HepG2 (cell line): ENCODE data around the gene ZMYND10. TPM values are rescaled to one million over a fixed set of nuclear protein-coding genes. Genes with fewer than 3 reads are reported as not detected.

ENCODE experiments used
- ATAC-seq: fragments of 200-7000 bp; cut with Tn5 transposase; 3 replicates; pipeline ENCODE4 v1.9.1; 2020; ENCODE audit warnings: mild to moderate bottlenecking, moderate library complexity
- BruUV-seq: library from RNA; stranded (reverse); fragments of 400-500 nt; replicated peaks from 2 replicates; lab custom pipeline; 2021; lab: Mats Ljungman, UMichigan
- CTCF ChIA-PET: fragments of 300-600 bp; formaldehyde crosslinking; extraction: SDS; loops from one replicate; lab custom pipeline; 2021; ENCODE audit warnings: low total read pairs, inconsistent platforms, low intra/inter-chr PET ratio; lab: Yijun Ruan, JAX
- POLR2A ChIA-PET: fragments of 350-600 bp; sonication (Branson Sonifier 250); formaldehyde crosslinking; loops from one replicate; lab custom pipeline; 2020; ENCODE audit warnings: antibody characterized with exemption, inconsistent platforms; lab: Yijun Ruan, JAX
- DNase-seq: peaks from one replicate; pipeline ENCODE4 v3.0.0-alpha.2; 2015; ENCODE audit warnings: low spot score
- FAIRE-seq: peaks from 3 replicates; lab custom pipeline; 2011; peaks lifted over from hg19 to GRCh38; lab: Jason Lieb, UNC
- H2AFZ ChIP-seq: one replicate; pipeline ENCODE4 v1.6.1; 2011; ENCODE audit warnings: low read length, inconsistent platforms
- H3K27ac ChIP-seq: fragments of 300-600 bp; 3 replicates; pipeline ENCODE4 v1.8.0; 2011; ENCODE audit warnings: mixed run types, mild to moderate bottlenecking, mixed read lengths, low read length, inconsistent platforms; ENCODE audit not compliant: insufficient read depth; ENCODE audit errors: extremely low read length
- H3K27me3 ChIP-seq, 2 experiments: fragments of 200-600 bp in 1 of 2; 2 replicates in 1 of 2; 3 replicates in 1 of 2; pipeline versions ENCODE4 v1.6.0 to v1.8.0; 2011; ENCODE audit warnings: low read length in 2 of 2, mild to moderate bottlenecking in 2 of 2, moderate library complexity in 2 of 2, inconsistent platforms in 1 of 2; ENCODE audit not compliant: insufficient read depth in 2 of 2, control insufficient read depth in 1 of 2
- H3K36me3 ChIP-seq, 2 experiments: fragments of 200-600 bp in 1 of 2; replicated peaks in 1 of 2; 2 replicates in 1 of 2; 3 replicates in 1 of 2; pipeline versions ENCODE4 v1.5.1 to v1.8.0; 2011; ENCODE audit warnings: low read length in 2 of 2, inconsistent platforms in 1 of 2; ENCODE audit not compliant: insufficient read depth in 2 of 2, control insufficient read depth in 1 of 2
- H3K4me1 ChIP-seq: 2 replicates; pipeline ENCODE4 v1.5.1; 2012; ENCODE audit warnings: low read length, inconsistent platforms; ENCODE audit not compliant: insufficient read depth
- H3K4me2 ChIP-seq: 2 replicates; pipeline ENCODE4 v1.6.0; 2011; ENCODE audit warnings: low read depth, low read length, inconsistent platforms
- H3K4me3 ChIP-seq, 3 experiments: fragments of 200-600 bp in 1 of 3; sonication (generic), shearing (Covaris generic) in 1 of 3; replicated peaks in 1 of 3; 2 replicates each; pipeline ENCODE4 v1.5.1; 2011 to 2016; ENCODE audit warnings: low read length in 3 of 3, inconsistent platforms in 2 of 3, low read depth in 2 of 3, mild to moderate bottlenecking in 2 of 3, control low read depth in 1 of 3, mixed read lengths in 1 of 3; ENCODE audit not compliant: insufficient read depth in 1 of 3
- H3K79me2 ChIP-seq: one replicate; pipeline ENCODE4 v1.6.1; 2011; ENCODE audit warnings: low read length, inconsistent platforms; ENCODE audit not compliant: insufficient read depth
- H3K9ac ChIP-seq: 2 replicates; pipeline ENCODE4 v1.6.0; 2011; ENCODE audit warnings: mild to moderate bottlenecking, low read depth, low read length, inconsistent platforms; ENCODE audit not compliant: insufficient read depth
- H3K9me3 ChIP-seq: 2 replicates; pipeline ENCODE4 v1.5.1; 2012; ENCODE audit warnings: mild to moderate bottlenecking, low read length
- H4K20me1 ChIP-seq: 2 replicates; pipeline ENCODE4 v1.6.0; 2011; ENCODE audit warnings: inconsistent platforms, mild to moderate bottlenecking, low read length, moderate library complexity; ENCODE audit not compliant: insufficient read depth
- ARID2 ChIP-seq: sonication (generic); formaldehyde crosslinking; IDR thresholded peaks from 2 replicates; pipeline ENCODE4 v1.8.1; 2022; ENCODE audit warnings: mild to moderate bottlenecking, missing genetic modification reagents, borderline replicate concordance
- ARNTL ChIP-seq: sonication (generic); formaldehyde crosslinking; IDR thresholded peaks from 2 replicates; pipeline ENCODE4 v1.4.0; 2020; ENCODE audit warnings: mild to moderate bottlenecking, missing genetic modification reagents
- BRCA1 ChIP-seq: sonication (generic); formaldehyde crosslinking; IDR thresholded peaks from 2 replicates; pipeline ENCODE4 v1.4.0; 2020; ENCODE audit warnings: missing genetic modification reagents
- DNMT1 ChIP-seq: sonication (generic); formaldehyde crosslinking; IDR thresholded peaks from 2 replicates; pipeline ENCODE4 v1.5.1; 2020; ENCODE audit warnings: mild to moderate bottlenecking, missing genetic modification reagents
- FIP1L1 ChIP-seq: fragments of 200-400 bp; formaldehyde crosslinking; IDR thresholded peaks from 2 replicates; pipeline ENCODE4 v1.6.1; 2018; ENCODE audit warnings: low read depth, mild to moderate bottlenecking, low read length, moderate library complexity, borderline replicate concordance; ENCODE audit not compliant: insufficient read depth
- KLF12 ChIP-seq: sonication (generic); formaldehyde crosslinking; IDR thresholded peaks from 2 replicates; pipeline ENCODE4 v1.4.0; 2020; ENCODE audit warnings: missing genetic modification reagents, borderline replicate concordance
- KLF6 ChIP-seq: IDR thresholded peaks from 2 replicates; pipeline ENCODE4 v1.8.0; 2016; ENCODE audit warnings: missing biosample characterization, missing genetic modification reagents
- SALL2 ChIP-seq: sonication (generic); formaldehyde crosslinking; IDR thresholded peaks from 2 replicates; pipeline ENCODE4 v1.8.1; 2023; ENCODE audit warnings: mild to moderate bottlenecking, missing genetic modification reagents, inconsistent platforms
- XRCC5 ChIP-seq: fragments of 200-400 bp; formaldehyde crosslinking; optimal IDR thresholded peaks from 2 replicates; pipeline ENCODE3; 2017; ENCODE audit warnings: mild to moderate bottlenecking, low read length
- YEATS2 ChIP-seq: sonication (generic); formaldehyde crosslinking; IDR thresholded peaks from 2 replicates; pipeline ENCODE4 v1.4.0; 2020; ENCODE audit warnings: missing genetic modification reagents, borderline replicate concordance
- ZFP90 ChIP-seq: sonication (generic); formaldehyde crosslinking; IDR thresholded peaks from 2 replicates; pipeline ENCODE4 v1.8.0; 2022; ENCODE audit warnings: missing genetic modification reagents, mild to moderate bottlenecking, inconsistent platforms, borderline replicate concordance
- ZNF224 ChIP-seq: sonication (generic); formaldehyde crosslinking; IDR thresholded peaks from 2 replicates; pipeline ENCODE4 v1.5.0; 2020; ENCODE audit warnings: mild to moderate bottlenecking, missing genetic modification reagents
- ZNF317 ChIP-seq: sonication (generic); formaldehyde crosslinking; IDR thresholded peaks from 2 replicates; pipeline ENCODE4 v1.5.0; 2020; ENCODE audit warnings: mild to moderate bottlenecking, missing genetic modification reagents
- ZNF329 ChIP-seq: sonication (generic); formaldehyde crosslinking; IDR thresholded peaks from 2 replicates; pipeline ENCODE4 v1.9.0; 2021; ENCODE audit warnings: low read depth, mild to moderate bottlenecking, missing genetic modification reagents
- ZSCAN25 ChIP-seq: sonication (generic); formaldehyde crosslinking; IDR thresholded peaks from 2 replicates; pipeline ENCODE4 v1.8.0; 2022; ENCODE audit warnings: mild to moderate bottlenecking, missing genetic modification reagents
- ZSCAN9 ChIP-seq: IDR thresholded peaks from 2 replicates; pipeline ENCODE4 v1.6.1; 2016; ENCODE audit warnings: borderline replicate concordance
- WGBS: methylation state at CpG from one replicate; pipeline ENCODE4 v1.1.6; 2017; ENCODE audit warnings: low lambda C conversion rate; 5-methylcytosine and 5-hydroxymethylcytosine counted together
- in situ Hi-C: cut with HindIII; loops from 2 replicates; pipeline ENCODE4 v1.10.0; 2017; ENCODE audit warnings: low pct_unique_long_range_greater_than_20kb; ENCODE audit not compliant: extremely low pct_ligation_motif_present
- intact Hi-C: fragments of 100-400 bp; cut with micrococcal nuclease; formaldehyde crosslinking; loops from one replicate; pipeline ENCODE4 v1.10.0; 2022; ENCODE audit not compliant: unreplicated experiment
- polyA plus RNA-seq, 8 experiments: library from polyadenylated mRNA; depleted of rRNA in 3 of 8; stranded (reverse) in 7 of 8; unstranded in 1 of 8; fragments of >200 nt; fragmentation: Illumina TruSeq in 4 of 8; extraction: Trizol in 4 of 8; gene quantifications; 2 replicates each; pipeline versions ENCODE4 v1.2.1 to v1.2.3, GENCODE V29; 2011 to 2016; ENCODE audit warnings: low read depth in 4 of 8, missing spikeins in 1 of 8, mixed read lengths in 1 of 8; ENCODE audit not compliant: insufficient read depth in 1 of 8
- total RNA-seq, 5 experiments: library from RNA; depleted of rRNA; stranded (reverse); fragments of >200 nt; fragmentation: Illumina TruSeq; extraction: Trizol; gene quantifications; 2 replicates each; pipeline ENCODE4 v1.2.3, GENCODE V29; 2016; ENCODE audit warnings: low read depth in 1 of 5
- TF ChIP-seq, protein P1 (sequence below): sonication (generic); formaldehyde crosslinking; IDR thresholded peaks from 2 replicates; pipeline ENCODE4 v1.5.0; 2020; ENCODE audit warnings: missing genetic modification reagents

The ZMYND10 gene
- total and polyA plus RNA-seq, 2 of the 13 experiments (the other 11 are each of a cell fraction or from before 2014, with no cell fraction given), result 0.60 to 0.74 TPM

DNA sequence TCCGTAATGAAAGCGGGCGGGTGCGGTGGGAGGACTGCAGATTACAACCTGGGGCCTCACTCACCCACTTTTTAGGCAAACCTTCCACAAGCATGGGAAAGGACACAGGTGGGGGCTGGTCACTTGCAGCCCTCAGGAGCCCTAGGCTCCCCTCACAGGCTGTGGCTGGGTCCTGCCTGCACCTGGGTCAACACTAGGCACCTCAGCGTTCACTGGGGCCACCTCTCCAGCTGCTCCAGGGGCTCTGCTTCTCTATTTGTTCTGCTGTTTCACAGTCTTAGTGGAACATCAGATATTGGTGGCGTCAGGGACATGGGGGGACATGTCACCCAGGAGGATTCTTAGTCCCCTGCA, 43.9 kb upstream of the ZMYND10 start:
- H3K4me3 ChIP-seq, result no peak overlapping the region
- ChIA-PET CTCF (interaction anchor here (1.5 kb wide), 1 partner anchor 43 kb away, joined by 9 read pairs; the partner anchor contains the start of gene ZMYND10), POLR2A (no interaction called here)
- FAIRE-seq, result no peak
- no peak overlapping the region for H2AFZ ChIP-seq
- H4K20me1 ChIP-seq, result no peaks in the 10 kb centered on the region
- H3K79me2 ChIP-seq, result no peaks in the 10 kb centered on the region
- intact Hi-C loops, result no loop called here
- H3K36me3 ChIP-seq, result no peaks in the 10 kb centered on the region
- in situ Hi-C loops, result no loop called here
- BruUV-seq, result no TSS peak
- no peaks in the 10 kb centered on the region for H3K9me3 ChIP-seq
- no peak for ATAC-seq
- H3K27me3 ChIP-seq, result peaks cover 11 to 75% of the 10 kb centered on the region in 2 experiments
- DNase-seq, result no peak
- H3K9ac ChIP-seq, result no peak overlapping the region
- peaks cover 9% of the 10 kb centered on the region for H3K4me1 ChIP-seq
- H3K27ac ChIP-seq, result no peak overlapping the region
- no peak overlapping the region for H3K4me2 ChIP-seq
- 49% methylated on average over 6 of the region's 6 CpGs for WGBS
- TF ChIP-seq, protein P1, sequence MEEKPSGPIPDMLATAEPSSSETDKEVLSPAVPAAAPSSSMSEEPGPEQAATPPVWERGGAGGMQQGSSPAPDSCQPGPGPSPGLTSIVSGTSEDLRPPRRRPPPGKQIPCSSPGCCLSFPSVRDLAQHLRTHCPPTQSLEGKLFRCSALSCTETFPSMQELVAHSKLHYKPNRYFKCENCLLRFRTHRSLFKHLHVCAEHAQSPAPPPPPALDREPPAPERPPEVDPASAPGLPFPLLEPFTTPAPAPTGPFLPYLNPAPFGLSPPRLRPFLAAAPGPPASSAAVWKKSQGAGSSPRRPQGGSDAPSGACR (CRISPR knock-in tag), result no peak
- TF ChIP-seq XRCC5 (no peak), ZNF329 (CRISPR knock-in tag) (no peak), KLF6 (no peak), FIP1L1 (no peak), ZNF317 (no peak), ZSCAN9 (CRISPR knock-in tag) (no peak), DNMT1 (no peak), YEATS2 (CRISPR knock-in tag) (no peak), BRCA1 (no peak), ZSCAN25 (no peak), ZFP90 (no peak), SALL2 (CRISPR knock-in tag) (no peak), ARNTL (CRISPR knock-in tag) (no peak), ZNF224 (CRISPR knock-in tag) (no peak), ARID2 (CRISPR knock-in tag) (no peak), KLF12 (CRISPR knock-in tag) (no peak)
